ENCODE data around the gene APBB1IP. TPM values are rescaled to one million over a fixed set of nuclear protein-coding genes. Genes with fewer than 3 reads are reported as not detected.
"Not testable (repeated sequence)": the region's sequence is repeated elsewhere in the genome, so short reads cannot be mapped to it uniquely, and the experiment has no call there.

Gene APBB1IP
- 66.4 TPM for polyA plus RNA-seq

GRCh38 chr10:26437637-26438461, at the start of gene APBB1IP:
Gene APBB1IP, plus strand, starts transcription at chr10:26438341. Its CDS starts 53,986 bp downstream, at chr10:26492327.
- peaks cover 29 to 47% (median 38%) of the 10 kb centered on the region in 3 donors for H3K4me1 Mint-ChIP-seq
- H3K36me3 Mint-ChIP-seq, result no peaks in the 10 kb centered on the region
- peak within 1 kb of the TSS; percentile 91 to 98 (median 93) for H3K27ac Mint-ChIP-seq
- peak within 1 kb of the TSS; percentile 95 to 97 (median 96) for H3K4me3 Mint-ChIP-seq
- no peaks in the 10 kb centered on the region for H3K9me3 Mint-ChIP-seq
- H3K27me3 Mint-ChIP-seq, result no peaks in the 10 kb centered on the region

- Mint-ChIP-seq H3K9me3 (peaks cover 3% of the 10 kb centered on the region in 3 donors), H3K4me3 (no peak overlapping the region), H3K27ac (no peak overlapping the region), H3K4me1 (peaks cover 7 to 11% (median 8%) of the 10 kb centered on the region in 3 donors), H3K27me3 (peaks cover 11% of the 10 kb centered on the region), H3K36me3 (no peaks in the 10 kb centered on the region)
Observed at GRCh38 chr10:26389533-26389932, 48.6 kb upstream of the APBB1IP start.

- Mint-ChIP-seq H3K4me3 (peak overlapping the region; percentile 53 to 90 (median 70)), H3K36me3 (no peaks in the 10 kb centered on the region), H3K27ac (no peak overlapping the region), H3K27me3 (peaks cover 11% of the 10 kb centered on the region), H3K4me1 (peaks cover 6 to 8% (median 7%) of the 10 kb centered on the region in 3 donors), H3K9me3 (peaks cover 3% of the 10 kb centered on the region in 3 donors)
Observed at GRCh38 chr10:26391701-26392695, 46.1 kb upstream of the APBB1IP start.

DNA sequence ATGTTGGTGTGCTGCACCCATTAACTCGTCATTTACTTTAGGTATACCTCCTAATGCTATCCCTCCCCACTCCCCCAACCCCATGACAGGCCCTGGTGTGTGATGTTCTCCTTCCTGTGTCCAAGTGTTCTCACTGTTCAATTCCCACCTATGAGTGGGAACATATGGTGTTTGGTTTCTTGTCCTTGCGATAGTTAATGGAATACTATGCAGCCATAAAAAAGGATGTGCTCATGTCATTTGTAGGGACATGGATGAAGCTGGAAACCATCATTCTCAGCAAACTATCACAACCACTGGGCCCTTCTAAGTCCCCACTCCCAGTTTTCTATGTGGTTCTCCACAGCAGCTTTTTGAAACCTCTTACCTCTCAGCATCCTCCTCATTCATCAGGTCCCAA, 39.8 kb upstream of the APBB1IP start:
- not testable (repeated sequence) for H3K4me3 Mint-ChIP-seq, H3K9me3 Mint-ChIP-seq, H3K4me1 Mint-ChIP-seq, H3K36me3 Mint-ChIP-seq, H3K27ac Mint-ChIP-seq, H3K27me3 Mint-ChIP-seq

GRCh38 chr10:26407406-26407969, 30.7 kb upstream of the APBB1IP start:
- Mint-ChIP-seq H3K36me3 (no peaks in the 10 kb centered on the region), H3K4me3 (no peak overlapping the region)

GRCh38 chr10:26408858-26409494, 29.2 kb upstream of the APBB1IP start:
- Mint-ChIP-seq H3K4me3 (peak overlapping the region in 1 of 4 donors; percentile 34), H3K27ac (peak overlapping the region in 2 of 3 donors; percentile 75 to 80), H3K4me1 (peaks cover 11 to 14% (median 11%) of the 10 kb centered on the region in 3 donors), H3K36me3 (peaks cover 2% of the 10 kb centered on the region), H3K9me3 (no peaks in the 10 kb centered on the region), H3K27me3 (no peaks in the 10 kb centered on the region)

More at GRCh38 chr10:26407406-26407969, 30.7 kb upstream of the APBB1IP start:
- Mint-ChIP-seq H3K27me3 (no peaks in the 10 kb centered on the region), H3K27ac (peak overlapping the region in 1 of 3 donors; percentile 9), H3K4me1 (peaks cover 6 to 14% (median 11%) of the 10 kb centered on the region in 3 donors), H3K9me3 (no peaks in the 10 kb centered on the region)

DNA sequence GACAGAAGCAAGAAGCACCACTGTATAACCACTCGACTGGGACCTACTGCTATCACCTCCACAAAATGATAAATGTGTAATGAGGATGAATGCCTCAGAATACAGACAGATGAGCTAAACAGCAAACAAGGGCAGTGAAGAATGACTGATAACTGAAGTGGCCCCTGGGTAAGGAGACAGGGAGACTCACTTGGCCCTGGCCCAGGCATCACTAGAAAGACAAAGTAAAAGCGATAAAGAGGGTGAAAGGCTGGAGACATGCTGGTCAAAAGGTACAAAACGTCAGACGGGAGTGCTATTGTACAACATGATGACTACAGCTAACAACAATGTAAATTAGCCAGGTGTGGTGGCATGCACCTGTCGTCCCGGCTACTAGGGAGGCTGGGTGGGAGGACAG, 27.8 kb upstream of the APBB1IP start:
- Mint-ChIP-seq H3K9me3 (no peaks in the 10 kb centered on the region), H3K36me3 (peaks cover 2% of the 10 kb centered on the region), H3K4me3 (no peak overlapping the region), H3K27me3 (no peaks in the 10 kb centered on the region), H3K27ac (no peak overlapping the region), H3K4me1 (peaks cover 11 to 14% (median 11%) of the 10 kb centered on the region in 3 donors)

DNA sequence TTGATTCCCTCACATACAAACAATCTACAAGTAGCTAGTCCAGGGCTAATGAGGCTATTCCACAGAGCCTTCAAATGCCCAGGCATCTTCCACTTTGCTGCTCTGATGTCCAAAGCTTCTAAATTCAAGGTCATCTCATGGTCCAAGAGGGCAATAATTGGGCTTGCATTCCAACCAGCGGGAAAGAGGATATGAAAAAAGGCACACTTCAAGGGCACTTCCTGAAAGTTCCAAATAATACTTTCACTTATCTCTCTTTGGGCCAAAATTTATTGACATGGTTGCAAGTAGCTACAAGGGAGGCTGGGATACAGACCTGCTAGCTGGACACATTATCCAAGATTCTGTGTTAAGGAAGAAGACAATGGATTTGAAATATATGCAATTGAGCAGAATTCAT, 25.2 kb upstream of the APBB1IP start:
- peak overlapping the region in 2 of 3 donors; percentile 40 to 81 for H3K27ac Mint-ChIP-seq
- H3K4me3 Mint-ChIP-seq, result peak overlapping the region in 1 of 4 donors; percentile 47

DNA sequence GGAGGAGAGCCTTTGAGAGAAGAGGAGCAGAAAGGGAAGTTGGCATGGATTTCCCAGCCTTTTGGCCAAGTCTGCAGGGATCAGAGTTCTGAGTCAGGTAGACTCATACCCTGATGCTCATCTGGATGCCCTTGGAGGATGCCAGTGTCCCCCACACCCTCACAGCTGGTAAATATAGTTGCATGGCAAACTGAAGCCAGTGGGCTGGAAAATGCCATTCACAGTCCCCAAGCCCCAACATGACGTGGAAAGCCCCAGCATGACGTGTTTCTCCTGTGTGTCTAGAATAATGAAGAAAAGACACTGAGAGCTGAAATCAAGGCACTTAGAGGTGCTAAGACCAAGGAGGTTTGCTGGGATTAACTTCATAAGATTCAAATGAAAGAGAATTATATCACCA, 24.8 kb upstream of the APBB1IP start:
- peak overlapping the region in 1 of 3 donors; percentile 81 for H3K27ac Mint-ChIP-seq
- no peaks in the 10 kb centered on the region for H3K9me3 Mint-ChIP-seq
- H3K27me3 Mint-ChIP-seq, result no peaks in the 10 kb centered on the region
- H3K4me3 Mint-ChIP-seq, result no peak overlapping the region
- peaks cover 6 to 10% (median 8%) of the 10 kb centered on the region in 3 donors for H3K4me1 Mint-ChIP-seq
- H3K36me3 Mint-ChIP-seq, result peaks cover 2% of the 10 kb centered on the region

More for the DNA sequence above, 25.2 kb upstream of the APBB1IP start:
- H3K27me3 Mint-ChIP-seq, result no peaks in the 10 kb centered on the region
- H3K4me1 Mint-ChIP-seq, result peaks cover 11% of the 10 kb centered on the region in 3 donors
- no peaks in the 10 kb centered on the region for H3K9me3 Mint-ChIP-seq
- peaks cover 2% of the 10 kb centered on the region for H3K36me3 Mint-ChIP-seq

DNA sequence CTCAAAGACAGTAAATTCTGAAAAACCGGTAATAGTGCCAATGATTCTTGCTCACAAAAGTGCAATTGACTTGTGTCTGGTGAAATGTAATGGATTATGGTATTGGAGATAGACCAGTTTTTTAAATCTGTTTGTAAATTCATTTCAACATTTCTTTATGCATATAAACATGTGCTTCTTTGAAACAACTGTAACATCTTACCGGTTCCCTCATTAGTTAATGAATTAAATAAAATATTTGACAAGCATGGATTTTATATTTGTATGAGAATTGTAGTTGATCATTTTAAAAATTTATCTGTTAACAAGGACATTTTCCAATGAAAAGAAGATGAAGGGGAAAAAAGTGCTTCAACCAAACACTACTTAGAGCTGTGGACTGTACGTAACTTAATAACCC, 21.0 kb upstream of the APBB1IP start:
- no peak overlapping the region for H3K27ac Mint-ChIP-seq
- H3K36me3 Mint-ChIP-seq, result peaks cover 2% of the 10 kb centered on the region
- no peak overlapping the region for H3K4me3 Mint-ChIP-seq
- H3K4me1 Mint-ChIP-seq, result peaks cover 0 to 5% (median 0%) of the 10 kb centered on the region in 3 donors
- H3K9me3 Mint-ChIP-seq, result no peaks in the 10 kb centered on the region
- no peaks in the 10 kb centered on the region for H3K27me3 Mint-ChIP-seq

- Mint-ChIP-seq H3K27ac (no peak overlapping the region), H3K36me3 (no peaks in the 10 kb centered on the region), H3K4me3 (no peak overlapping the region), H3K9me3 (peaks cover 0 to 1% (median 0%) of the 10 kb centered on the region in 3 donors), H3K4me1 (peaks cover 0 to 5% (median 0%) of the 10 kb centered on the region in 3 donors), H3K27me3 (no peaks in the 10 kb centered on the region)
Observed at GRCh38 chr10:26422977-26423376, 15.2 kb upstream of the APBB1IP start.

DNA sequence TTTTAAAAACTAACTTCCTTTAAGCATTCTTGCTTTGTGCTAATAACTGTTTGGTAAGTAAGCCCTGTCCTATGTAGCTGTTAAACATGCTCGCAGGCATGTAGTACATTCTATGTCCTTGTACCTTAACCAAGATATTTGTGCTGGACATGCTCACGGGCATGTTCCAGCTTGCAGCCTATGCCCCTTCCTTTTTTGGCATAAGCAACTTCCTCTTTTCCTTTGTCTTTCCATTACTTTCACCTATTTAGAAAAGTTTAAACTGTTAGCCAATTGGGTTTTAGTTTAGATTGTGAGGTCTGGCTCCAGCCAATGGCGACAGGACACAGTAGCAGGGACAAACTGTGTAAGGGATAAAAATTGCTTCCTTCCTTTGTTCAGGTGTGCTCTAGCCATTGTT, 14.4 kb upstream of the APBB1IP start:
- H3K4me3 Mint-ChIP-seq, result no peak overlapping the region
- no peaks in the 10 kb centered on the region for H3K36me3 Mint-ChIP-seq
- H3K4me1 Mint-ChIP-seq, result peaks cover 0 to 5% (median 0%) of the 10 kb centered on the region in 3 donors
- H3K27ac Mint-ChIP-seq, result no peak overlapping the region
- H3K9me3 Mint-ChIP-seq, result peaks cover 0 to 3% (median 0%) of the 10 kb centered on the region in 3 donors
- no peaks in the 10 kb centered on the region for H3K27me3 Mint-ChIP-seq

DNA sequence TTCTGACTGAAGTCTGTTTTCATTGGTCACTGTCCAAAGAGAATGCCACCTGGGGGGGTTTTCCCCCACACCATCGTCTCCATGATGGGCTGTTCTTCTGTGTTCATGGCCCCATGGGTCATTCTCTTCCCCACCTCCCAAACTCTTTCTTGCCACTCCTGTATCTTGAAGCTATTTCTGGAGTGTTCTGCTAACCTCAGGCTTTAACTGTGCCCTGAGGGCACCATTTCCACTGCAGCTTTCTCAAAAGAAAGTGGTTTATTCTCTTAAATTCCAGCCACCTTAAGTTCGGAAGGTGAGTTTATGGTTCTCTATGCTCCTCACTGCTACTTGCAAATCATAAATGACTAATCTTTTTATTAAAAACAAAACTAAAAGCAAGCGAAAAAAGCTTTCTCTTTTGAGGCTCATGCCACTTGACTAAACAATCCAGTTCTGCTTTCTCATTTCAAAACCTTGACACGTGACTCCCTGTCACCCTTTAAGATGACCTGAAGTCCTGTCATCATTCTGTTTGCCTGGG, 7.4 kb upstream of the APBB1IP start:
- no peaks in the 10 kb centered on the region for H3K36me3 Mint-ChIP-seq
- peak overlapping the region; percentile 71 to 91 (median 84) for H3K4me3 Mint-ChIP-seq
- H3K27ac Mint-ChIP-seq, result peak overlapping the region; percentile 80 to 96 (median 90)
- H3K27me3 Mint-ChIP-seq, result no peaks in the 10 kb centered on the region
- peaks cover 7 to 15% (median 14%) of the 10 kb centered on the region in 3 donors for H3K4me1 Mint-ChIP-seq
- H3K9me3 Mint-ChIP-seq, result peaks cover 0 to 1% (median 0%) of the 10 kb centered on the region in 3 donors

DNA sequence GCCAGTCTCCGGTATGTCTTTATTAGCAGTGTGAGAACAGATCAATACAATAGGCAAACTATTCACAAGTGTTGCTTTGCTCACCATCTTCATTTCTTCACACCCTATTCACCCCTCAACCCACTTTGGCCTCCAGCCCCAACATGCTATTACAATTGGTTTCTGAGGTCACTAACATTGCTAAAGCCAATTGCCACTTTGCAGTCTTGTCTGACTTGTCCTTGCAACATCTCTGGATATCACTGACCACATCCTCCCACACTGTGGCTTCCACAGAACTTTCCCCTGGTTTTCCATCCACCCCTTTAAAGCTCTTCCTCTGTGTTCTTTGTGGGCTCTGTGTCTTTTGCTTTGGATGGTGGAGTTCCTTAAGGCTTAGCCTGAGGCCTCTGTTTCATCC, 5.2 kb upstream of the APBB1IP start:
- no peak overlapping the region for H3K4me3 Mint-ChIP-seq
- peaks cover 0 to 1% (median 0%) of the 10 kb centered on the region in 3 donors for H3K9me3 Mint-ChIP-seq
- H3K36me3 Mint-ChIP-seq, result no peaks in the 10 kb centered on the region
- H3K4me1 Mint-ChIP-seq, result peaks cover 26 to 32% (median 27%) of the 10 kb centered on the region in 3 donors
- no peaks in the 10 kb centered on the region for H3K27me3 Mint-ChIP-seq
- H3K27ac Mint-ChIP-seq, result no peak overlapping the region
